GM19395 (cell line): Measurements from ENCODE around the gene LCN6.

ENCODE experiments used
- ATAC-seq: cut with Tn5 transposase; IDR thresholded peaks from one replicate; pipeline ENCODE4 v1.9.1; 2021; ENCODE audit warnings: mild to moderate bottlenecking, moderate library complexity; ENCODE audit not compliant: unreplicated experiment

The LCN6 gene

DNA sequence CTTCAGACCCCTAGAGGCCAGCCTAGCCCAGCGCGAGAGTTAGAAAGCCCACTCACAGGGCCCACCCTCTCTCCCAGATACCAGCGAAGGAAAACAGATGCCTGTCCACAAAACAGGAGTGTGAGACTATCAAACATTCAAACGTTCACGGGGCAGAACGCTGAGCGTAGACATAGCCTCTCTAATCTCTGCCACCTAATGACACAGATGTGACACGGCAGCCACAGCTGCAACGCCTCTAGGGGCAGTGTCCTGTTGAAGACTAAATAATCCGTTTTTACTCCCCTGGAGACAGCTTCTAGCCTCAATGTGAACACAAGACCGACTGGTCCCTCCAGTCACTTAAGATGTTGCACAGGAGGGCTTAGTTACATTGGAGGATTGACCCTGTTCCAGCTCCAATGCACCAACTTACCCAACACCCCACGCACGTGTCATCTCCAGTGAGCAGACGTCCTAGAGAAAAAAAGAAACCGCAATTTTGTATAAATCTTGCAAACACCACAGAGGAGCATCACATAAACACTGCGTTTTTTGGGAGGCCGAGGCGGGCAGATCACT, 21.6 kb downstream of the LCN6 start:
- no peak for ATAC-seq

DNA sequence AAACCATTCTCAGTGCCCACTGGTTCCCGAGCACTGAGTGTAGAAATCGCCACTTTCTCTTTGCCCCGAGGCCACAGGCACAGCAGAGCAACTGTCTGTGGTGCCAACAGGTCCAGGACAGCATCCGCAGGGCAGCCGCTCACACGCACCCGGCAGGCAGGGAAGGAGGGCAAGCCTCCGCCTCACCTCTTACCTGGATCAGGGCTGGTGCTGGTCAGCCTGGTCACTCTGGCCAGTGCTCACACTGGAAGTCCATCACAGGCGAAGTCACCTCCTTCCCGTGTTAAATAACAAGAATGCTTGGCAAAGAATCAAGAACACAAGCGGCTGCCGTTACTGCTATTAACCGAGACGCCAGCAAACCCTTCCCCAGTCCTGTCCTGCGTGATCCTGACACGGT, 22.2 kb downstream of the LCN6 start:
- no peak for ATAC-seq

DNA sequence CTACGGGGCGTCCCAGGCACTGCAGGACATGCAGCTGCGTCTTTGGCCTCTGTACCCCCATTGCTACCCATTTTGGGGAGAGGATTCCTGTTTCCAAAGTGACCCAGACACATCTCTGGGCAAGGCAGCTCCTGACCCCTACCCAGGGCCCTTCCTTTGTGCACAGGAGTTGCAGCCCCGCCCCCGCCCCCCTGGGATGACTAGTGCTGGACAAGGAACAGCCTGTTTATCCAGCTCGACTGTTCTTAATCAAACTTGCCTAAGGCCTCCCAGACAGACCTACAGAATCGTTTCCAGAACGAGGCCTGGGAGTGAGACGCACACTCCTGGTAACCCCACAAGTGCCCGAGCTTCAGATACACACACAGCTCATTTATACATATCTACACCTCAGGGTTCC, 22.7 kb downstream of the LCN6 start:
- ATAC-seq: no peak

DNA sequence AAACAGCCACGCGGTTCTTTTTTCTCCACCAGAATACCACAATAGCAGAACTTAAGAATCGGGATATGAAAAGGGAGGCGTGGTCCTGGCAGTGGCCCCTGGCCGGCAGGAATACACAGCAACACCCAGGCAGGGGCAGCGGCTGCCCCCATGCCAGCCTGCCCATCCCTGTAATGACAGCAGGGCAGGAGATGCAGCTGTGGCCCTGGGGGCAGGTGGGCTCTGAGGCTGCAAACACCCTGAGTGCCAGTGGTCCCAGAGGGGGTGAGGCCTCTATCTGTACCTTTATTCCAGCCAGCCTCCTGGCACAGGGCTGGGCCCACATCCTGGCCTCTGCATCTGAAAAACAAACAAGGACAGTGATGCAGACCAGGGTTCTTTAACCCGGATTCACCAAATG, 23.6 kb downstream of the LCN6 start:
- no peak for ATAC-seq

DNA sequence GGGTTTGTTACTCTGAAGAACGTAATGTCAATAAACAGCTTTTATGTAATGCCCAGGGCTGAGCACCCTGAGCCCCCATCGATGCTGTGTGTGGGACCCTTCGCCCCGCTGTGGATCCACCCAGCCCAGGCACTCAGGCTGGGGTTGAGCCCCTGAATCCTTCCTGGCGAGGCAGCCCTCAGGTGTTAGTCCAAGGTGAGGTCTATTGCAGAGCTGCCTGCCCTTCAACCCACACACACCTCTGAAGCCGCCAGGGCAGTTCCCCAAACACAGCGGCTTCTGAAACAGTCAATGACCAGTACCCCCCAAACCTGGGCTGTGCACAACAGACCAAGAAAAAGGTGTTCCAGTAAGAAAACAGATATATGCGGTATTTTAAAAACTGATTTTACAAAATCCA, 24.3 kb downstream of the LCN6 start:
- ATAC-seq: no peak

DNA sequence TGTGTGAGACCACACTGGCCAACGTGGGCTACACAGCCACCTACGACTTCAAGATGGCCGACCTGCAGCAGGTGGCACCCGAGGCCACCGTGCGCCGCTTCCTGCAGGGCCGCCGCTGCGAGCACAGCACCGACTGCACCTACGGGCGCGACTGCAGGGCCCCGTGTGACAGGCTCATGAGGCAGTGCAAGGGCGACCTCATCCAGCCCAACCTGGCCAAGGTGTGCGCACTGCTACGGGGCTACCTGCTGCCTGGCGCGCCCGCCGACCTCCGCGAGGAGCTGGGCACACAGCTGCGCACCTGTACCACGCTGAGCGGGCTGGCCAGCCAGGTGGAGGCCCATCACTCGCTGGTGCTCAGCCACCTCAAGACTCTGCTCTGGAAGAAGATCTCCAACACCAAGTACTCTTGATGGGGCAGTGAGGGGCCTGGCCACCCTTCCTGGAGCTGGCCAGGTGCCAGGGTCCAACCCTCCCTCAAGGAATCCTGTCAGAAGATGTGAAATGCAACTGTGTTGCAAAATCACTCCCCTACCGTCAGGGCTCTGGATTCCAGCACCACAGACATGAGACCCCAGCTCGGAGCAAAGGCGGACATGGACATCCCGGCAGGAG, 24.9 kb downstream of the LCN6 start:
- no peak for ATAC-seq

DNA sequence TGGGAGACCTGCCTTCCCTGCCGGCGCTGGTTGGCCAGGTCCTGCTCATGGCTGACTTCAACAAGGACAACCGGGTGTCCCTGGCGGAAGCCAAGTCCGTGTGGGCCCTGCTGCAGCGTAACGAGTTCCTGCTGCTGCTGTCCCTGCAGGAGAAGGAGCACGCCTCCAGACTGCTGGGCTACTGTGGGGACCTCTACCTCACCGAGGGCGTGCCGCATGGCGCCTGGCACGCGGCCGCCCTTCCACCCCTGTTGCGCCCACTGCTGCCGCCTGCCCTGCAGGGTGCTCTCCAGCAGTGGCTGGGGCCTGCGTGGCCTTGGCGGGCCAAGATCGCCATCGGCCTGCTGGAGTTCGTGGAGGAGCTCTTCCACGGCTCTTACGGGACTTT, 25.4 kb downstream of the LCN6 start:
- no peak for ATAC-seq

DNA sequence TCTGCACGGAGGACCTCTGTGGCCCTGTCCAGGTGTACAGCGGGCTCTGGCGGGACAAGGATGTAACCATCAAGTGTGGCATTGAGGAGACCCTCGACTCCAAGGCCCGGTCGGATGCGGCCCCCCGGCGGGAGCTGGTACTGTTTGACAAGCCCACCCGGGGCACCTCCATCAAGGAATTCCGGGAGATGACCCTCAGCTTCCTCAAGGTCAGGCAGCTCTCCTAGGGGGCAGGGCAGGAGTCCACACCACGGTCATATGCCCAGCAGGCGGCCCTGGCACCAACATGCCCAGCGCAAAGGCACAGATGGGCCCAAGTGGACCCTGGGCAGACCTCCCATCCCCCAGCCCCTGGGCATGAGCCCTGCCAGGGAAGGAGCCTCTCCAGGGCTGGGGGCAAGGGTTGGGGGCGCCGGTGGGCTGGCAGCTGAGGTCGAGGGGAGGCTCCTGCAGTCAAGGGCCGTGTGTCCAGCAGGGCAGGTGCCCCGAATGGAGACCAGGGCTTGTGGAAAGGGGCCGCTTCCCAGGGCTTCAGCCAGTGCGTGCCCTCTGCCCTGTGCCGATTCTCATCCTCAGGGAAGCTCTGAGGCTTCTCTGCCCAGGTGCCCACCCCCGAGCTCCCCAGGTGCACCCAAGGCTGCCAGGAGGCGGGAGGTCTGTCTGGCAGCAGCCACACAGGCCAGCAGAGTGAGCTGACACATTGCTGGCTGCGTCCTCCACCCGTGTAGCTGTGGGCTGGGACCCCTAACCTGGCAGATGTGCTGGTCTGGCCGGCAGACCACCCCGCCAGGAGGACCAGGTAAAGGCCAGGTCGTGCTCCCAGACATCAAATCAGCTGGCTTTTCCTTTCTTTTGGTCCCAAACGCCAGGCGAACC, 26.0 kb downstream of the LCN6 start:
- no peak for ATAC-seq

DNA sequence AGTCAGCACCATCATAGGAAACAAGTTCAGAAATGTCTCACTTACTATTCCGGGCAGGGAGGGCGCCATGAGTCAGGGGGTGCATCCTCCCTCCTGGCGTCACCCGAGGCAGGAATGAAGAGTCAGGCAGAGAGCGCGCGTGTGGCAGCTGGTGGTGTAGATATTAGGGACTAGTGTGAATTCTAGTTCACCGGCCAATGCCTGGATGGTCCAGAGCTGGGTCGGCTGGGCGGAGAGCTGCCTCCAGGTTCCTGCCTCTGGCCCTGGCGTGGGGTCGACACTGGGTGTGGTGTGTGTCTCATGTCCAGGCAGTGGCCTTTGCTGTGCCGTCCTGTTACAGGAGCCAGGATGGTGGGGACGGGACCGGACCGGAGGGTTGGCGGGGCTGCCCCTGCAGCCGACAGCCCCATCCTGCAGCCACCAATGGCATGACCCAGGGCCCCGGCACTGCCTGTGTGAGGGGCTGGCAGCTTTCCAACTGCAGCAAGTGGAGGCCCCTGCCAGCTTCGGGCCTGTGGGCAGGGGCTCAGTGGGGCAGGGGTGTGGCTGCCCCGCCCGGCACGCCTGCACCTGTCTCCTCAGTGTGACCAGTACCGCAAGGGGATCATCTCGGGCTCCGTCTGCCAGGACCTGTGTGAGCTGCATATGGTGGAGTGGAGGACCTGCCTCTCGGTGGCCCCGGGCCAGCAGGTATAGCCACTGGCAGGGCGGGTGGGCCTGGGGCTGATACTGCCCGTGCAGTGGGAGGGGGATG, 26.8 kb downstream of the LCN6 start:
- ATAC-seq: no peak

DNA sequence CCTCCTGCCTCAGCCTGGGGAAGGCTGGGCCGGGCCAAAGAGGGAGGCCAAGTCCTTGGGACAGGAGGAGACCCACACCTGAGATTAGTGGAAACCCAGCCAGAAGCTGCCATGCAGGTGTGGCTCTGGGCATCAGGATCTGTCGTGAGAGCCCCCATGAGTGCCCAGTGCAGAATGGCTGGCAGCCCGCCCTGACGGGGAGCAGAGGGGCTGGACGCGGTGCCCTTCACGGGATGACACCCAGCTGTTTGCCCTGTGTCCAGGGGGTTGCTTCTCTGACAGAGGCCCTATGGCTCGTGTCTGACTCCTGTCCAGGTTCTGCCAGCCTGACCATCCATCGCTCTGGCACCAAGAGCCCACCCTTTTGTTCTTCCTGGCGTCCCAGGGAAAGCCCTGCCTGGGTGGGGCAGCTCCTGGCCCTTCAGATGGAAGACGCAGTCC, 27.4 kb downstream of the LCN6 start:
- no peak for ATAC-seq

DNA sequence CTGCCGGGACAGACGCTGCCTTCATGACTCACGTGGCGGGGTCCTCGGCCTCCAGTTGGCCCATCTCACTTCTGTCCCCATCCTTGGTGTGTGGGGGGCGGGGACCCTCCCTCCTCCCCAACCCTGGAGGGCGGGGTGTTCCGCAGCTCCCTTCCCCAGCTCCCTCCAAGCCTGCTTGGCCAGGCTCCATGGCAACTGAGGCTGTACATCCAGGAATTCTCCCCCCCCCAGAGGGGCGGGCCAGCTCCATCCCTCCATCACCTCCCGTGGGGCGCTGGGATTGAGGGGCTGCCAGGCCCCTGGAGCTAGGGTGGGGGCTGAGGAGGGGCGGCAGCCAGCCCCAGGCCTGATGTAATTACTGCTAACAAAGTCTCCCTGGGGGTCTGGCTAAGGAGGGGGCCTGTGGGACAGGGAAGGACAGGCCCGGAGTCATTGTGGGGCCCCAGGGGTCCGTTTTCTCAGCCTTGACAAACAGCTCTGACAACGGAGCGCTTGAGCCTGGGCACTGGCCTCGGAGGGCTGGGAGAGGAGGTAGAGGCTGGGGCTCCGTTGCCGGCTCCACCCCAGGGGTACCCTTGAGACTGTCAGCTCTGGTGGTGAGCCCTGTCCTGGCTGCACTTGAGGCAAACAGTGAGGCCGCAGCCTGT, 28.0 kb downstream of the LCN6 start:
- no peak for ATAC-seq

DNA sequence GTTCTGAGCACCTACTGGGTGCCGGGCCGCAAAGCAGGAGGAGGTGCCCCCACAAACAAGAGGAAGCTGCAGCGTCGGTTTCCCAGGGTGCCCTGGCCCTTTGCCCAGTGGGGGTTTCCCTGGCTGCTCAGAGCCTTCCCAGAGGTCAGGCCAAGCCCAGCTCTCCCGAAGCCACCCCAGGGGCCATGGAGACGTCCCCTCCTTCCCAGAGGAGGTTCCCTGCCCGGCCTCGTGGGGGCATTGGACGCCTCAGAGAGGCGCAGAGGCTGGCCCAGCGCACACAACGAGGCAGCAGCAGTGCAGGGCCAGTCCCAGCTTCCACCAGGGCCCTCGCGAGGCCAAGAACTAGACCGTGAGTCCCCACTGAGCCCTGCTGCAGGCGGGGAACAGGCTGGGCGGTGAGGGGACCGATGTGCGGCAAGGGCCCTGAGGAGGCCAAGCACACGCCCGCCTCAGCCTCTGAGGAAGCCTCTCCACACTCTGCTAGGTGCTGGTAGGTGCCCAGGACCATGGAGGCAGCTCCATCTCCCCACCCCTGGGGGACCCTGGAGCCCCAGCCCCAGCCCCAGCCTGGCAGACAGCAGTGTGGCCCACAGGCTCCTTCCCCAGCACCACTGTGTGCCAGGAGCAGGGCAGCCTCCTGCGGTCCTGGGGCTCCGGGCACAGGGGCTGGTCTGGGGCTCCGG, 29.0 kb downstream of the LCN6 start:
- no peak for ATAC-seq

DNA sequence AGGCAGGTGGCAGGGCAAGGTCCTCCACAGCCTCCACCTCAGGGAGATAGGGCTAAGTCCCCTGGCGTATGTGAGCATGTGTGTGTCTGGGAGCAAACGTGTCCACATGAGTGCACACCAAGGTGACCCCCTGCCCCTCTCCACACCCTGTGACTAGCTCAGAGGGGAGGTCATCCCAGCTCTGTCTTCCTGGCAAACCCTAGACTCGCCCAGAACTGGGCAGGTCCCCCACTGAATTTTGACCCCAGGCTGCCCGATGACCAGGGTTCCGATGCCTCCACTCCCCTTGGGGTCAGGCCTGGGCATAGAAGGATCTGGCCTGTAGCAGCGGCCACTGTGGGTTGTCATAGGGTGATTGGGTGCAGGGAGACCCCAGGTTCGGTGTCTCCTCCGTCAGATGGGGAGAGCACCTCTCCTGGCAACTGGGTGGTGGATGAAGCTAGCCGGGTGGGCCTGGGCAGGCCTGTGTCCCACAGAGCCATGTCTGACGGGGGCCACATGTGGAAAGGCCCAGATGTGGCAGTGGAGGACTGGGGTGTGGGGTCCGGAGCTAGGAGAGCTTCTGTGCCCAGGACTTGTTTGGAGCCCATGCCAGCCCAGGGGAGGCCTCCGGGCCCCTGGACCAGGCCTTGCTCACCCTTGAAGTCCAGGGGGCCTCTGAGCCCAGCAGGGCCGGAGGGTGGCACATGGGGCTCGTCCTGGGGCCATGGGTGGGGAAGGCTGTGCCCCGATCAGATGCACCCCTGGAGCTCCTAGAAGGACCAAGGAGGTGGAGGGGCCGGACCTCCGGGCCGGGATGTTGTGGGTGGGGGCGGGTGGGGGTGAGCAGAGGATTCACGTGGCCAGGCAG, 29.8 kb downstream of the LCN6 start:
- no peak for ATAC-seq

DNA sequence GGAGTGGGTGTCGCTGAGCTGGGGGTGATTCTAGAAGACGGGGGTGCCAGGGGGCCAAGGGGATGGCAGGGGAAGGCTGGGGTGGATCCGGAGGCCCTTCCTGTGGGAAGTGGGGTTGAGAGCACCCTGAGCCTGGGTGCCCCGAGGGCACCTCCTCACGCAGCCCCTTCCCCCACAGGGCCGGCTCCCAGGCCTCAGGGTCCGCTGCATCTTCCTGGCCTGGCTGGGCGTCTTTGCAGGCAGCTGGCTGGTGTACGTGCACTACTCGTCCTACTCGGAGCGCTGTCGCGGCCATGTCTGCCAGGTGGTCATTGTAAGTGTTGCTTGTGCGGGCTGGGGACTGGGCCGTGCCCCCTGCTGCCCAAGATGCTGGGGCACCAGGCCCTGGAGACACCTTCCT, 30.9 kb downstream of the LCN6 start:
- ATAC-seq: no peak

DNA sequence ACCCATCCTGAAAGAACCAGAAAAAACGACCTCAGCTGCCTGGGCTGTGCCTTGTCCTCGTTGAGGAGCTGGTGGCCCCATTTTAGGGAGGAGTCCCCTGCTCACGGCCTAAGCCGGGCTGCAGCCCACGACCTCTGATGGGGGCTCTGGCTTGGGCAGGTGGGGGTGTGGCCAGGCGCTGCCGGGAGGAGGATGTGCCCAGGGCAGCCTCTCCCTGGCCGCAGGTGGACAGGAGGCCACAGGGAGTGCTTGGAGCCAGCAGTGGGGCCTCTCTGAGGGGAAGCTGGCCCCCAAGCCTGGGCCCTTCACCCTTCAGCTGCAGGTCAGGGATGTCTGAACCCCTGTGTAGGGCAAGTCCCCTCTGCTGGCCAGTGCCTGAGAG, 33.4 kb downstream of the LCN6 start:
- ATAC-seq: no peak

DNA sequence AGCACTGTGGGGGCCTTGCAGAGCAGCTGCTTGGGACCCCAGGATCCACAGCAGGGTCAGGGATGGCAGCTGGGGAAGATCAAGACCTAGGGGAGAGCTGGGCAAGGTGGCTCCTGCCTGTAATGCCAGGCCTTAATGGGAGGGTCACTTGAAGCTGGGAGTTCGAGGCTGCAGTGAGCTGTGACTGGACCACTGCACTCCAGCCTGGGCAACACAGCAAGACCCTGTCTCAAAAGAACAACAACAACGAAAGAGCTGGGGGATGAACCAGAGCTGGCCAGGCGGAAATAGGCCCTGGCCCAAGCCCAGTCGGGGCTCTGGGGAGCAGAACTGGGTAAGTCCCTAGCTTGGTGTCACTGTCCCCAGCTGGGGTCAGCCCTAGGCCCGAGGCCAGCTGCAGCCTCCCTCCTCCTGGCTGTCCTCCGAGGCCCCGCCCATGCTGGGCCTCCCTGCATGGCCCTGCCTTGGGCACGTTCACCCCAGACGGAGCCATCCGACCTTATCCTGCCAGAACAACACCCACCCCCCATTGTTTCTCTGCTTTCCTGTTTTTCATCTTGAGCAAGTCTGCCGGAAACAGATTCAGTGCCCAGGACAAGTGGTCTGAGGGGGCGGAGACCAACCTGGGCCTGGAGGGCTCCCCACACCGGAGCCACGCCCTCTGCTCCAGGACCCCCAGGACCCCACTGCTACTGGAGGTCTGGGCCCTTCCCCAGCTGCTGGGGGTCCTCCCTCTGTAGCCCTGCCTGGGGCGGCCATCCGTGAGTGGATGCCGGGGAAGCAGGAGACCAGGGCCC, 34.0 kb downstream of the LCN6 start:
- ATAC-seq: no peak

DNA sequence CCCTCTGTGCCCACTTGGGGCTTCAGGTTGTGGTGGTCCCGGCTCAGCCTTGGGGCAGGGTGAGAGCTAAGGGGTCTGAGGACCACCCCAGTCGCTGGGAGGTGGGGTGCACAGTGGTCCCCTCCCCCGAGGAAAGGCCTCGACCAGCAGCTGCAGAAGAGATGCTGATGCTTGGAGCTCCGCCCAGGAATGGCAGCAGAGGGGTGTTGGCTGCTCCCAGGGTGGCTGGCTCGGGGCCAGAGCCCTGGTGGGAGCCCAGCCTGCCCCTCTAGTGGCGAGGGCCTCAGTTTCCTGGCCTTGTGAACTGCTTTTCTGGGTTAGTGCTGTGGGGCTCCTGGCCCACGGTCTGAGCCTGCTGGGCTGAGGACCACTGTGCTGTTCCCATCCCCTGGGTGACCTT, 34.8 kb downstream of the LCN6 start:
- ATAC-seq: no peak

DNA sequence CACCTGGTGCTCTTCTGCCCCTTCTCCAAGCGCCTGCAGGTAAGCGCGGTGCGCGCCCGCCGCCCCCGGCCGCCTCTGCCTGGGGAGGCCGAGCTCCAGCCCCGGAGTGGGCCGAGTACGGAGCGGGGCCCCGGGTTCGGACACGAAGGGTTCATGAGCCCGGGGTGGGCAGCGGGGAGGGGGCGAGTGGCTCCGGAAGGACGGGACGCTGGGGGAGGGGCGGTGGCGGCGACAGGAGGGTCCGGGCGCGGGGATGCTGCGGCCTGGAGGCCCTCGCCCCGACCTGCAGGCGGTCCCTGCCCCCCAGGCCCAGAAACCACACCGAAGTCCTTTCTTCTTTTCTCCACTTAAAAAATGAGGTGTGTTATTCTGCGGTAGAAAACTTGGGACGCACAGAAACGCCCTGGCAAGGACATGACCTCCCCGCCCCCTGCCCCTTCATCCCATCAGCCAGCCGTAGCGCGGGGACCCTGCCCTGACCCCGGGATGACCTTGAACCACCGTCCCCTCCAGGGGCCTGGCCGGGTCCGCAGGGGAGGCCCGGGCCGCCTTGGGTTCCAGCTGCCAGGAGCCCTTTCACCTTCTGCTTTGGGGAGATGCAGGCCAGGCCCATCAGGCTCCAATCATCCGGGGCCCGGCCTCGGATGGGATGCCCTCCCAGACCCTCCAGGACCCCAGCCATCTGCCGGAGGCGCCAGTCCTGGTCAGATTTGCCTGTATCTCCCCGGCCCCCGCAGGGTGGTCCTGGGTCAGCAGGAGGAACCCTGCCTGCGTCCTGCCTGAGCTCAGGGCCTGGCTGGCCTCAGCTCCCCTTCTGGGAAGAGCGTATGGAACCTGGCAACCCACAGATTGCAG, 35.4 kb downstream of the LCN6 start:
- no peak for ATAC-seq
